ENCODE results near the gene IQSEC3.

The IQSEC3 gene

DNA sequence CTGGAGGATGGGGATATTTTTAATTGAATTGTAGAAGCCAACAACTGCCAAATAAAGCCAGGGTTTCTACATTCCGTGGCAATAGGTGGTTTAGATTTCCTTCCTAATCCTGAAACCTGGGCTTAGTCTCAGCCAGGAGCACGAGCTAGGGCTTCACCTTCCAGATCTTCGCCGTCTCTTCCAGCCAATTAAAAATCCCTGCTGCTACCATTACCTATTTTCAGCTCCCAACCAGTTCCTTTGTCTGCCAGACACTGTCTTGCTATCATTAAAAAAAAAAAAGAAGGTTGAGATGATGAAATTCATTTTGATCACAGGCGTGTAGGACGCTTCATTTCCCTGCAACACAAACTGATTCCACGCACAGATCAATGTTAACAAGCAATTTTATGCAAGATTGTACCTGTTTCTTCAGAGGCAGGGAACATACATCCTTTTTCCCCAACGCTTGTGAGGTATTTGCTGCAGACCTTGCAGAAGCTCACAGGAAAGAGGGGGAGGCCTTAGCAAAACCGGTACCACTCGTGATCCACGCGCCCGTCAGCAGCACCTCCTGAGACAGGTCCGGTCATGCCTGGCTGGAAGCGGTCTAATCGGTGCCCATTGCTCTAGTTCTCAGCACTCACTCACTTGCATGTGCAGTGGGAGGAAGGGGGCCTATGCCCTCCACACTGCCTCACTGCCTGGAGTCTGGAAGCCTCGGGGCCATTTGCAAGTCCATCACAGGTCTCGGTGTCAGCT lies 82.3 kb downstream of the IQSEC3 start:
- TF ChIP-seq EZH2phosphoT487 (IDR thresholded peaks at IDR 0.05; ENCODE audit: low read length): no peak
- Histone ChIP-seq H3F3A (ENCODE audit: insufficient read depth, low read length) (no peaks in the 10 kb centered on the region), H3K4me3 (ENCODE audit: low read length) (no peak overlapping the region), H3K4me1 (ENCODE audit: low read length) (peaks cover 18% of the 10 kb centered on the region), H3K27me3 (replicated peaks; ENCODE audit: insufficient read depth, low read length) (peaks cover 33% of the 10 kb centered on the region), H3K4me2 (ENCODE audit: low read depth, low read length) (no peak overlapping the region), H3K9me2 (replicated peaks; ENCODE audit: insufficient read depth, low read length) (no peaks in the 10 kb centered on the region), H3K79me2 (ENCODE audit: low read length) (no peaks in the 10 kb centered on the region), H2AFZ (ENCODE audit: low read length) (no peak overlapping the region), H3K9me3 (replicated peaks; ENCODE audit: insufficient read depth, low read length) (no peaks in the 10 kb centered on the region), H3K36me3 (replicated peaks; ENCODE audit: insufficient read depth, low read length) (no peaks in the 10 kb centered on the region), H4K20me1 (ENCODE audit: insufficient read depth, low read length) (no peaks in the 10 kb centered on the region), H3K27ac (ENCODE audit: low read length) (no peak overlapping the region), H3K9ac (ENCODE audit: low read length) (no peak overlapping the region)
- DNase-seq: no peak

DNA sequence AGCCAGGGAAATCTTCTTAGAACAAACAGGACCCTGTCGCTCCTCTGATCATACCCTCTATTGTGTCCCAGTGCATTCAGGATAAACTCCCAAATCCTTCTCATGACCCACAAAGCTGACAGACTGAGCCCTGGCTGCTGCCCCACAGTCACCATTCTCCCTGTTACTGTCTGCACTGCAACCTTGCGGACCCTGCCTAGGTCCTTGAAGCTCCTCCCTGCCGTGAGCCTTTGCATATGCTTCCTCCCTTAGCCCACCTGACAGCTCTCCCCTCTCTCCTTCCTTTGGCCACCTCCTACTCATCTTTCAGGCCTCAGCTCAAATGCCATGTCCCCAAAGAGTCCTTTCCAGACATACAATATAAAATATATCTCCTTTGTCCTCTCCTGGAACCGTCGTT lies 85.0 kb downstream of the IQSEC3 start:
- Histone ChIP-seq H3K4me3 (ENCODE audit: low read length) (no peak overlapping the region), H4K20me1 (ENCODE audit: insufficient read depth, low read length) (no peaks in the 10 kb centered on the region), H3K27me3 (replicated peaks; ENCODE audit: insufficient read depth, low read length) (peaks cover 33% of the 10 kb centered on the region), H3K4me2 (ENCODE audit: low read depth, low read length) (no peak overlapping the region), H3F3A (ENCODE audit: insufficient read depth, low read length) (no peaks in the 10 kb centered on the region), H3K27ac (ENCODE audit: low read length) (no peak overlapping the region), H3K9me3 (replicated peaks; ENCODE audit: insufficient read depth, low read length) (no peaks in the 10 kb centered on the region), H3K4me1 (ENCODE audit: low read length) (peaks cover 6% of the 10 kb centered on the region; the same call in 1 of the 2 replicates), H2AFZ (ENCODE audit: low read length) (no peak overlapping the region), H3K9me2 (replicated peaks; ENCODE audit: insufficient read depth, low read length) (no peaks in the 10 kb centered on the region), H3K9ac (ENCODE audit: low read length) (no peak overlapping the region), H3K36me3 (replicated peaks; ENCODE audit: insufficient read depth, low read length) (no peaks in the 10 kb centered on the region), H3K79me2 (ENCODE audit: low read length) (no peaks in the 10 kb centered on the region)
- DNase-seq: no peak
- TF ChIP-seq EZH2phosphoT487 (IDR thresholded peaks at IDR 0.05; ENCODE audit: low read length) (no peak), CTCF (IDR thresholded peaks at IDR 0.05; ENCODE audit: low read length) (no peak), EZH2 (optimal IDR thresholded peaks at IDR 0.05; ENCODE audit: low read depth, low read length) (no peak)

DNA sequence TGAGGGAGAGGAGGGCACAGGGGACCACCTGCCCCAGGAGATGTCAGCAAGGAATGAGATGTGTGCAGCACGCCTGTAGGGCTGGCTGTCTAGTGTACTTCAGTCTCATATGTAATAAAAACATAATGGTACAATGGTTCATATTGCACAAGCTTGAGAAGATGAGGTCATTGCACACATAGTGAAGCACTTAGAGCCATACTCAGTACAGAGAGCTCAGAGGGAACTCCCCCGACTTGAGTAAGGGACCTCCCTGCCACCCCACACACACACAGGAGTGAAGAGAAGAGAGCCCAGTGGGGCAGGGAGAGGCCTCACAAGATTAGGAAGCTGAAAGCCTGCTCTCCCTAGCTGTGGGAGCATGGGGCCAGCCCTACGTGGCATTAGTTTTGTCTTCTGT lies 85.9 kb downstream of the IQSEC3 start:
- Histone ChIP-seq H3K9ac (ENCODE audit: low read length) (no peak overlapping the region), H3F3A (ENCODE audit: insufficient read depth, low read length) (no peaks in the 10 kb centered on the region), H2AFZ (ENCODE audit: low read length) (no peak overlapping the region), H3K79me2 (ENCODE audit: low read length) (no peaks in the 10 kb centered on the region), H3K9me2 (replicated peaks; ENCODE audit: insufficient read depth, low read length) (no peaks in the 10 kb centered on the region), H4K20me1 (ENCODE audit: insufficient read depth, low read length) (no peaks in the 10 kb centered on the region), H3K4me1 (ENCODE audit: low read length) (peaks cover 6% of the 10 kb centered on the region; the same call in 1 of the 2 replicates), H3K4me3 (ENCODE audit: low read length) (no peak overlapping the region), H3K4me2 (ENCODE audit: low read depth, low read length) (no peak overlapping the region), H3K27ac (ENCODE audit: low read length) (no peak overlapping the region), H3K9me3 (replicated peaks; ENCODE audit: insufficient read depth, low read length) (no peaks in the 10 kb centered on the region), H3K27me3 (replicated peaks; ENCODE audit: insufficient read depth, low read length) (peaks cover 31% of the 10 kb centered on the region), H3K36me3 (replicated peaks; ENCODE audit: insufficient read depth, low read length) (no peaks in the 10 kb centered on the region)
- TF ChIP-seq CTCF (IDR thresholded peaks at IDR 0.05; ENCODE audit: low read length): no peak
- no peak for TF ChIP-seq EZH2 (optimal IDR thresholded peaks at IDR 0.05; ENCODE audit: low read depth, low read length)
- no peak for TF ChIP-seq EZH2phosphoT487 (IDR thresholded peaks at IDR 0.05; ENCODE audit: low read length)
- DNase-seq: no peak

DNA sequence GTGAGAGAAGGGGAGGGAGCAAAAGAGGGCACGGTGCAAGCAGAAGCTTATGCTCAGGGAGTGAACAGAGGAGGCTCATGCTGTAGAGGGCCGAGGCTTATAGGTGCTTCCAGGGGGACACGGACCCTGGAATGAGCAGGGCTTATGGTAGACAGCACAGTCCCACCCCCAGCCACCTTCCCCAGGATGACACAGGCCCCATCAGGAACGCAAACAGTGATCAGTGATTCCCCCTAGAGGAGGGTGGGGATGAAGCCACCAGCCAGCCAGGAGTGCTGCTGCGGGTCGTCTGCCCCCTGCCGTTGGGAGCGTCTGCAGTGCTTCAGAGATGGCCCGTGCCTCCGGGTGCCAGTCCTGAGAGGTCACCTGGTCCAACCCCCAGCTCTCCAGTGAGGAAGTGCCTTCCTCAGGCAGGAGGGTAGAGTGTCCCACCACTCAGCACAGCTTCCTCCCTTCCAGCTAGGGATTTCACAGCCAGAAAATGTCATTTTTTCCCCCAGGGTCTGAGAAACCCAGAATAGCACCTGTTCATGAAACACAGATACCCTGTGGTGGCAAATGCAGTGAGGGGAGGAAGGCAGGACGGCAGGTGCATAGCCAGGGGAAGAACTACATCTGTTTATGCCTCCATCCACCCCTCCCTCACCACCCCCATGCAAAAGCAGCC lies 86.6 kb downstream of the IQSEC3 start:
- H3K9ac ChIP-seq (ENCODE audit: low read length): no peak overlapping the region
- TF ChIP-seq CTCF (IDR thresholded peaks at IDR 0.05; ENCODE audit: low read length) (peak; percentile 96), EZH2 (optimal IDR thresholded peaks at IDR 0.05; ENCODE audit: low read depth, low read length) (no peak), EZH2phosphoT487 (IDR thresholded peaks at IDR 0.05; ENCODE audit: low read length) (no peak)
- H3K27ac ChIP-seq (ENCODE audit: low read length): no peak overlapping the region
- no peaks in the 10 kb centered on the region for H3K79me2 ChIP-seq (ENCODE audit: low read length)
- peaks cover 6% of the 10 kb centered on the region; the same call in 1 of the 2 replicates for H3K4me1 ChIP-seq (ENCODE audit: low read length)
- peaks cover 25% of the 10 kb centered on the region for H3K27me3 ChIP-seq (replicated peaks; ENCODE audit: insufficient read depth, low read length)
- no peaks in the 10 kb centered on the region for H3K36me3 ChIP-seq (replicated peaks; ENCODE audit: insufficient read depth, low read length)
- H3K9me2 ChIP-seq (replicated peaks; ENCODE audit: insufficient read depth, low read length): no peaks in the 10 kb centered on the region
- H3K4me2 ChIP-seq (ENCODE audit: low read depth, low read length): no peak overlapping the region
- H2AFZ ChIP-seq (ENCODE audit: low read length): peak overlapping the region; percentile 24
- no peaks in the 10 kb centered on the region for H4K20me1 ChIP-seq (ENCODE audit: insufficient read depth, low read length)
- DNase-seq: peak; percentile 77
- H3F3A ChIP-seq (ENCODE audit: insufficient read depth, low read length): no peaks in the 10 kb centered on the region
- H3K4me3 ChIP-seq (ENCODE audit: low read length): no peak overlapping the region
- no peaks in the 10 kb centered on the region for H3K9me3 ChIP-seq (replicated peaks; ENCODE audit: insufficient read depth, low read length)
